Measurements from ENCODE around the gene GBA3.
A peak's percentile ranks its signal among the peaks of the same experiment; 100 is the strongest.

Gene GBA3

GRCh38 chr4:22692736-22693135, at the start of gene GBA3:
Gene GBA3, plus strand, starts transcription at chr4:22692937.
- no peak for FAIRE-seq

GRCh38 chr4:22643952-22644351, 48.8 kb upstream of the GBA3 start:
- no peak for FAIRE-seq

- no peak for FAIRE-seq
Observed at GRCh38 chr4:22645481-22646182, 47.1 kb upstream of the GBA3 start.

GRCh38 chr4:22648996-22649395, 43.7 kb upstream of the GBA3 start:
- no peak for FAIRE-seq

GRCh38 chr4:22650771-22651170, 42.0 kb upstream of the GBA3 start:
- no peak for FAIRE-seq

GRCh38 chr4:22653752-22654151, 39.0 kb upstream of the GBA3 start:
- FAIRE-seq, result no peak

- FAIRE-seq, result no peak
Observed at GRCh38 chr4:22661443-22661842, 31.3 kb upstream of the GBA3 start.

GRCh38 chr4:22667332-22667940, 25.3 kb upstream of the GBA3 start:
- FAIRE-seq, result no peak

- FAIRE-seq, result no peak
Observed at GRCh38 chr4:22668301-22668700, 24.4 kb upstream of the GBA3 start.

- FAIRE-seq, result no peak
Observed at GRCh38 chr4:22668702-22669101, 24.0 kb upstream of the GBA3 start.

- FAIRE-seq, result no peak
Observed at GRCh38 chr4:22670956-22671355, 21.8 kb upstream of the GBA3 start.

GRCh38 chr4:22672519-22672918, 20.2 kb upstream of the GBA3 start:
- FAIRE-seq, result no peak

GRCh38 chr4:22672944-22673343, 19.8 kb upstream of the GBA3 start:
- no peak for FAIRE-seq

- no peak for FAIRE-seq
Observed at GRCh38 chr4:22674700-22675099, 18.0 kb upstream of the GBA3 start.

GRCh38 chr4:22676063-22676462, 16.7 kb upstream of the GBA3 start:
- FAIRE-seq, result no peak

- no peak for FAIRE-seq
Observed at GRCh38 chr4:22677780-22678179, 15.0 kb upstream of the GBA3 start.

- FAIRE-seq, result peak; percentile 60
Observed at GRCh38 chr4:22678940-22679854, 13.5 kb upstream of the GBA3 start.

- FAIRE-seq, result no peak
Observed at GRCh38 chr4:22680065-22680642, 12.6 kb upstream of the GBA3 start.

GRCh38 chr4:22683726-22684125, 9.0 kb upstream of the GBA3 start:
- FAIRE-seq, result no peak

- FAIRE-seq, result no peak
Observed at GRCh38 chr4:22686141-22686540, 6.6 kb upstream of the GBA3 start.

- FAIRE-seq, result no peak
Observed at GRCh38 chr4:22688236-22688635, 4.5 kb upstream of the GBA3 start.

- FAIRE-seq, result no peak
Observed at GRCh38 chr4:22689428-22689827, 3.3 kb upstream of the GBA3 start.

GRCh38 chr4:22695029-22695428, 2.3 kb downstream of the GBA3 start:
- FAIRE-seq, result no peak

All from endometrium (tissue), 2 donors.